ENCODE results near the gene TMPO. TPM values are rescaled to one million over a fixed set of nuclear protein-coding genes. Genes with fewer than 3 reads are reported as not detected.
A peak's percentile ranks its signal among the peaks of the same experiment; 100 is the strongest.

TMPO gene
- total RNA-seq, 3 donors from 2014 or later, result 46.7 to 83.6 (median 69.8) TPM

- no peak for ATAC-seq
- Histone ChIP-seq H3K4me1 (ENCODE audit: low read depth) (no peaks in the 10 kb centered on the region), H3K36me3 (ENCODE audit: low read depth) (no peaks in the 10 kb centered on the region), H3K4me3 (no peak overlapping the region), H3K9me3 (no peaks in the 10 kb centered on the region)
- TF ChIP-seq CTCF (IDR thresholded peaks at IDR 0.05), result no peak
- intact Hi-C loops (cut with DNase I, micrococcal nuclease), result no loop called here
- DNase-seq, result no peak
These were observed 71.7 kb downstream of the TMPO start for GRCh38 chr12:98587084-98587483.

- TF ChIP-seq CTCF (IDR thresholded peaks at IDR 0.05), result no peak
- Histone ChIP-seq H3K4me1 (ENCODE audit: low read depth) (peaks cover 5% of the 10 kb centered on the region), H3K4me3 (no peak overlapping the region), H3K36me3 (ENCODE audit: low read depth) (no peaks in the 10 kb centered on the region), H3K9me3 (no peaks in the 10 kb centered on the region)
- intact Hi-C loops (cut with DNase I, micrococcal nuclease), result loop anchor here in 1 of 2 donors (10.0 kb wide), 1 partner anchor 54 kb away; the partner anchor contains the start of genes APAF1 and IKBIP
- ATAC-seq, result no peak
- DNase-seq, result no peak
These were observed 75.8 kb downstream of the TMPO start for GRCh38 chr12:98591209-98591608.

GRCh38 chr12:98592825-98593322 lies 77.5 kb downstream of the TMPO start:
- intact Hi-C loops (cut with DNase I, micrococcal nuclease), result loop anchor here in 1 of 2 donors (10.0 kb wide), 1 partner anchor 52 kb away; the partner anchor contains the start of genes APAF1 and IKBIP

GRCh38 chr12:98593351-98594049 lies 78.1 kb downstream of the TMPO start, which contains the start of gene SLC25A3:
TSS of gene SLC25A3 (plus strand) at chr12:98593686. CDS start at chr12:98593979, 293 bp downstream.
- intact Hi-C loops (cut with DNase I, micrococcal nuclease), result loop anchor here in 1 of 2 donors (10.0 kb wide), 1 partner anchor 51 kb away; the partner anchor contains the start of genes APAF1 and IKBIP
- H3K4me3 ChIP-seq, result peak within 1 kb of the TSS; percentile 95
- DNase-seq, result peak; percentile 96 to 98 (median 97)
- no peaks in the 10 kb centered on the region for H3K36me3 ChIP-seq (ENCODE audit: low read depth)
- ATAC-seq, result peak; percentile 98
- TF ChIP-seq CTCF (IDR thresholded peaks at IDR 0.05), result no peak
- peaks cover 5% of the 10 kb centered on the region for H3K4me1 ChIP-seq (ENCODE audit: low read depth)
- H3K9me3 ChIP-seq, result no peaks in the 10 kb centered on the region

More at GRCh38 chr12:98592825-98593322, 77.5 kb downstream of the TMPO start:
- Histone ChIP-seq H3K9me3 (no peaks in the 10 kb centered on the region), H3K36me3 (ENCODE audit: low read depth) (no peaks in the 10 kb centered on the region), H3K4me1 (ENCODE audit: low read depth) (peaks cover 5% of the 10 kb centered on the region), H3K4me3 (peak overlapping the region; percentile 95)
- DNase-seq (peak in 1 of 3 donors; percentile 23), ATAC-seq (no peak)
- no peak for TF ChIP-seq CTCF (IDR thresholded peaks at IDR 0.05)

- no peak for TF ChIP-seq CTCF (IDR thresholded peaks at IDR 0.05)
- ATAC-seq (peak; percentile 69), DNase-seq (peak; percentile 54 to 74 (median 66))
- peak overlapping the region; percentile 95 for H3K4me3 ChIP-seq
- H3K36me3 ChIP-seq (ENCODE audit: low read depth), result peaks cover 3% of the 10 kb centered on the region
- H3K4me1 ChIP-seq (ENCODE audit: low read depth), result peaks cover 5% of the 10 kb centered on the region
- intact Hi-C loops (cut with DNase I, micrococcal nuclease), result loop anchor here in 1 of 2 donors (10.0 kb wide), 1 partner anchor 51 kb away; the partner anchor contains the start of genes APAF1 and IKBIP
- H3K9me3 ChIP-seq, result no peaks in the 10 kb centered on the region
These were observed 78.9 kb downstream of the TMPO start for GRCh38 chr12:98594050-98594835.

Data from mucosa of descending colon (tissue), 3 donors.